NCI-H446 (cell line): ENCODE results near the gene ACSL1.
"Not testable (repeated sequence)": the region's sequence is repeated elsewhere in the genome, so short reads cannot be mapped to it uniquely, and the experiment has no call there.

ENCODE experiments used
- DNase-seq, 2 experiments: peaks; one replicate each; lab custom pipeline; 2025; lab: John Stamatoyannopoulos, UW

The ACSL1 gene

DNA sequence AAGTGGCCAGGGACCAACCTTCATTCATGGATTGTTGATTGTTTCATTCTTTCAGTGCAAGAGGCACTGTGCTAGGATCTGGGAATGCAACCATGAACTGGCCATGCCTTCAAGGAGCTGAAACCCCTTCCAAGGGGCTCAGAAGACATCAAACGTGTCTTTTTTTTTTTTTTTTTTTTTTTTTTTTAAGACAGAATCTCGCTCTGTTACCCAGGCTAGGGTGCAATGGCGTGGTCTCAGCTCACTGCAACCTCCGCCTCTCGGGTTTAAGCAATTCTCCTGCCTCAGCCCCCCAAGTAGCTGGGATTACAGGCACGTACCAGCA, 13.3 kb upstream of the ACSL1 start:
- not testable (repeated sequence) for DNase-seq

DNA sequence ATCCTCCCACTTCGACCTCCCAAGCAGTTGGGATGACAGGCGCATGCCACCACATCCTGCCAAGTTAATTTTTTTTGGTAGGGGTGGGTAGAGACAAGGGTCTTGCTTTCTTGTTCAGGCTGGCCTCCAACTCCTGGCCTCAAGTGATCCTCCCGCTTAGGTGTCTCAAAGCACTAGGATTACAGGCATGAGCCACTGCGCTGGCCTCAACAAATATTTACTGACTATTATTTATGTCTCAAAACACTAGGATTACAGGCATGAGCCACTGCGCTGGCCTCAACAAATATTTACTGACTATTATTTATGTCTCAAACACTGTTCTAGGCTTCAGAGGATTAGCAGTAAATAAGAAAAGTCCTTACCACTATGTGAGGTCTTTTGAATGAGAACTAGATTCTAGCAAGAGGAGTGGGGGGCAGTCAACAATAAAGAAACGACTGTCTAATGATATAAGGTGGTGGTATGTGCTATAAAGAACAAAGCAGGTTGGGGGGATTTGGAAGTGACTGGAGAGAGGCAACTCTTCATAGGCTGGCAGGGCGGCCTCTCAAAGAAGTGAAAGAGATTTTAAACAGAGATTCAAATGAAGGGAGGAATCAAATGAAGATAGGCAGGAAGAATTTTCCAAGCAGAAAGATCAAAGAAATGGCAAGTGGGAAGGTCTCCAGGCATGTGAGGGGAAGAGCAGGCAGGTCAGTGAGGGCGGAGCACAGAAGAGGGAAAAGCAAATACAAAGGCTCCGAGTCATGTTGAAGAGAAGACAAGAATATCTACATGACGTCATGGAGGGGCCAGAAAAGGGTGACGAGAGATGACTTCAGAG, 12.7 kb upstream of the ACSL1 start:
- DNase-seq = no peak

DNA sequence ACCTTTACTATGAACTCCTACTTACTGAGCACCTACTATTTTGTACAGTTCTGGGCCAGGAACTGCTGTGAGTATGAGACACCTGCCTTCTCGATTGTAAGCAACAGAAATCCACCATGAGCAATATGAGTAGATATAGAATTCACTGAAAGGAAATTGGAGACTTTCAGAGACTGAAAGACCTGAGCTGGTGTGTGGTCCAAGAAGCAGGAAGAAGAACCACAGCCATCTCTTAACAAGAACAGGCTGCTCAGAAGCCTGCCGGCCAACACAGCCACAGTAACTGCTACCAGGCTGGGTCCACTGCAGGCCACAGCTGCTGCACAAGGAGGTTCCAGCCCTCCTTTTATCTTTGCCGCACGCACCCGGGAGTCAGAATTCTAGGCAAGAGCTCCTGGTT, 10.8 kb upstream of the ACSL1 start:
- DNase-seq = no peak

DNA sequence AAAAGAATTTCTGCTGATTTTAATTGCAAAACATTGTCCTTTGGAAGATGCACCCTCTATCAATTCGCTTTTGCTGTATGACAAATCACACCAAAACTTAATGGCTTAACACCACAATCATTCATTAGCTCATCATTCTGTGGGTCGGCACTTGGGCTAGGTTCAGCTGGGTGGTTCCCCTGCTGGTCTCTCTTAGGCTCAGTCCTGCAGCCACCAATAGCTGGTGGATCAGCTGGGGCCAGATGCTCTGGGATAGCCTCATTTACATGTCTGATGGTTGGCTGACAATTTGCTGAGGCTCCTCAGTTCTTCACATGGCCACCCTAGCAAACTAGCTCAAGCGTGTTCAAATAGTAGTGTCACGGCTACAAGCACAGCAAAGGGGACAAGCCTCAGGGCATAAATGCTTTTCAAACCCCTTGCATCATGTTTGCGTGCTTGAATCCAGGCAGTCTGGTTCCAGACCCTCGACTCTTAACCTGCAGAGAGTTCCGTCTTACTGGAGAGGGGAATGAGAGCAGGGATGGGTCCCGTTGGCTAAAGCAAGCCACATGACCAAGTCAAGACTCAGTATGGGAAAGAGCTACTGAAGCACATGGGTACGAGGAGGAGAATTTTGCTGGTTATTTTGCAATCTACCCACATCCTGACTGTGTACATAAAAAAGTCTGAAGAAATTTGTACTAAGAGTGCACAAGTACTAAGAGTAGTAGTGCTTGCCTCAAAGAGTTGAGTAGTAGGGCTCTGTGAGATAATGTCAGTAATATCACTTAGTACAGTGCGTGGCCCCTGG, 7.5 kb upstream of the ACSL1 start:
- no peak for DNase-seq

DNA sequence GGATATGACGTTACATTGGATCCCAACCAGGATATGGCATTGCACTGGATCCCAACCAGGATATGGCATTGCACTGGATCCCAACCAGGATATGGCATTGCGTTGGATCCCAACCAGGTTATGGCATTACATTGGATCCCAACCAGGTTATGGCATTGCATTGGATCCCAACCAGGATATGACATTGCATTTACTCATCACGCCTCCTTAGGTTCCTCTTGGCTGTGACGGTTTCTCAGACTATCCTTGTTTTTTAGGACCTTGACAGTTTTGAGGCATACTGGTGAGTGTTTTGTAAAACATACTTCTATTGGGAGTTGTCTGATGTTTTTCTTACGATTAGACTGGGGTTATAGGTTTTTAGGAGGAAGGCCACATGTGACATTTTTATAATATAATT, 5.4 kb upstream of the ACSL1 start:
- no peak for DNase-seq

DNA sequence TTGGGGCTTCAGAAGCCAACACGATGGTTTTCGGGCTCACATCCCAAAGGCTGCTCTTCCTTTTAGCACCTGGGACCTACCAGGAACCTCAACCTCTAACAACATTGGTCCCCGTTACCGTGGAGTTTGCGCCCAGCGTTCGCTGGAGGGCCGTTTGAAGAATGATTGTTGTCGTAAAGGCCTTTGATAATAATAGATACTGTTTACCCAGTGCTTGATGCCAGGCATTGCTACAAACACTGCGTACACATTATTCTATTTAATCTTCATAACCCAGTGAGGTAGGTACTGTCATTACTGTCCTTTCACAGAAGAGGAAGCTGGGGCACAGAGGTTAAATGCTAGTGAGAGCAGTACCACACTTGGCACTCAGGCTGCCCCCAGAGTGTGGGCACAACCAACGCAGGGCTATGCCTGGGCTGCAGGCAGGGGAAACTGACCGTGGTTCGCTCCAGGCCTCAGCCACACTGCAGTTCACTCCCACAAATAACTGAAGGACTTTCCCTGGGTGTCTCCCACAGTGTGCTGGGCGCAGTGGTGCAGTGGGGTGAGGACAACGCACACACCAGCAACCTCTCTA, 1.0 kb upstream of the ACSL1 start:
- no peak for DNase-seq

DNA sequence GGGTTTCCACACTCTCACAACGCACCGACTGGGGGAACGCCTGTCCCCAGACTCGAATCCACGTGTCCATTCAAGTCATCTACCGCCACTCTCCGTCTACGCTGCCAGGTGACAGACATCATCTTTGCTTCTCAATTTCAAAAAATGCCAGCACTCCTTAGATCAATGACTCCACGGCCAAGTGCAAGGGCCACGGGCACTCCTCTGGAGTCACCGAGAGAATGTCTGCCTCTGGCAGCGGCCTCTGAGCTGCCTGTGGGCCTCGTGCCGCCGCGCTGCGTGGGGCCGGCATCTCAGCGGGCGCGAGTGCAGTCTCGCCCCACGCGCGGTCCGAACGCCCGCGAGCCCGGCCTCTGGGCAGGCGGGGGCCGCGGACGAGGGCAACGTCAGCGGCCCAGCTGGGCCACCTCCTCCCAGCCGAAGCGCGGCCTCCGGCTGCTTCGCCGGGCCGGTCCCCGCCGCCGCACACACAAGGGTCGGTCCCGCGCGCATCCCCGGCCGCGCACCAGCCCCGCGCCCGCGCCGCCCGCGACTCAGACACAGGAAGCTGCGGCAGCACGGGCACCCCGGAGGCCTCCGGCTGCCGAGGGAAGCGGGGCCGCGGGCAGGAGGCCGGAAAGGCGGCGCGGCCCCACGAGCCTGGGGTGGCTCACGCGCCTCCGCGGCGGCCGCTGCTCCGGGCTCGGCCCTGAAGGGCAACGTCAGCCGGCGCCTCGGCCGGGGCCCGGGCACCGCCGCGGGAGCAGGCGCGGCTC, 450 bp downstream of the ACSL1 start:
- no peak for DNase-seq

DNA sequence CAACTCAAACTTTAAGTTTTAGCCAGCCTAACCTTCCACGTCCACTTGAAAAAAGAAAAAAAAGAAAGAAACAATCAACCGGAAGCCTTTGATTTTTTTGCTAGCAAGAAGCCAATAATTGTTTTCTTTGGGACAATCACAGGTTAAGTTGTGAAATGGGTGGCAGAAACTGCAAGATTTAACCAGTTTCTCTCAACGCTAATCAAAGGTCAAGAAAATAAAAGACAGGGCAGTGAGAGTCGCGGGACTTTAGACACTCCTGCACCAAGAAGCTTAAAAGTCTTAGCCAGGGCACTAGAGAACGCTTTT, 1.0 kb downstream of the ACSL1 start:
- DNase-seq = no peak

DNA sequence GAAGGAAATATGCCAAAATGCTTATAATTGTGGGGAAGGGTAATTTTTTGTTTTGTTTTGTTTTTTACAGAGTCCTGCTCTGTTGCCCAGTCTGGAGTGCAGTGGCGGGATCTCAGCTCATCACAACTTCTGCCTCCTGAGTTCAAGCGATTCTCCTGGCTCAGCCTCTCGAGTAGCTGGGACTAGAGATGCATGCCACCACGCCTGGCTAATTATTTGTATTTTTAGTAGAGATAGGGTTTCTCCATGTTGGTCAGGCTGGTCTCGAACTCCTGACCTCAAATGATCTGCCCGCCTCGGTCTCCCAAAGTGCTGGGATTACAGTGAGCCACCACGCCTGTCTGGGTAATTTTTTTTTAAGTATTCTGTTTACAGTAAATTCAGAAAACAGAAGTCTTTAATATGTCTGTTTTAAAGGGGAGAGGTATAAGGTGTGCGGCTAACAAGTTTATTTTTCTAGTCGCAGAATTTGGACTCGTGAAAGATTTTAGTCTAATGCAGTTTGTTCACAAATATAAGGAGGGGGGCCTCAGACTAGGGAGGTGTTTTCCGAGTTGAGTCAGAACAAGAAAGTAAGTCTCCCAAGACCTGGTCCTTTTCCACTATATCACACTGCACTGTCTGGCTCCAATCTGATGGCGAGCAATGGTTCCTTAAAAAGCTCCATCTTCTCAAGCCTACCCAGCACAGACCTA, 1.5 kb downstream of the ACSL1 start:
- DNase-seq = no peak

DNA sequence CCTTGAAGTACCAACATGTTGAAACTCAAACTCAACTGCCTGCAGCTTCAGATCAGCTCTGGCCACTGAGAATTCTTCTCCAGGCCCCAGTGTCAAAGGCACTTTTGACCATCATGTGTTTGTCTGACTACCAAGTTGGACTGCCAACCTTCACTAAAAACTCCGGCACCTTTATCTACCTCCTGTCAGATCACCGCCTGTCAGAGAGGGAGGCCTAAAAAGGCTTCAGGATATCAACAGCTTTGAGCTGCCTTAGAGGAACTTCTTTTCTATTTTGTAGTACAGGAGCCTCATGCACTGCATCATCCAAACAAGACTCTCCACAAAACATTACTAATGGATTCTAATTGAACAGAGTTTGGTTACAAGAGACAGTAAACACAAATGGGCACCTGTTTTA, 2.8 kb downstream of the ACSL1 start:
- DNase-seq = no peak

DNA sequence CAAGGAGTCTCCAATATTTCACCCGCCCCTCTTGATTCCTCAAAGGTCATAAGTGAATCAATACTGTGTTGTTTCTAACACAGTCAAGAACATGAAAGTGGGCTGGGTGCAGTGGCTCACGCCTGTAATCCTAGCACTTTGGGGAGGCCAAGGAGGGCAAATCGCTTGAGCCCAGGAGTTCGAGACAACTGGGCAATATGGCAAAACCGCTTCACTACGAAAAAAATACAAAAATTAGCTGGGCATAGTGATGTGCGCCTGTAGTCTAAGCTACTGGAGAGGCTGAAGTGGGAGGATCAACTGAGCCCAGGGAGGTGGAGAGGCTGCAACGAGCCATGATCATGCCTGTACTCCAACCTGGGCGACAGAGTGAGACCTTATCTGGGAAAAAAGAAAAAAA, 3.4 kb downstream of the ACSL1 start:
- no peak for DNase-seq

DNA sequence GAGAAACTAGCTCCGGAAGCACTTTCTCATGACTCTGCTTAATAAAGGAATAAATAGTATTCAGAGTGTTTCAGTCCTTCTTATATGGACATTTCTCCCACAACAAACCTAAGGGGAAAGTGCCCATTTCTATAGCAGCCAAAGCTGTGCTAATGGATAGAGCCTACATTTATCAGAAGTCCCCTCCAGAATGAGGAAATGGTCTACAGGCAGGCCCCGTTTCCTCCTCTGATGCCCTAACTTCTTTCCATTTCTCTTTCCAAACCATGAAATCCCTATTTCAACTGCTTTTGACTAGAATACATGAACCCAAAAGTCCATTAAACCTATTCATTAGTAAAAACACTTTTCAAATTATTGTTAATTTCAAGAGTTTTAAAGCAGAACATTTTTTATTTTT, 4.5 kb downstream of the ACSL1 start:
- no peak for DNase-seq

DNA sequence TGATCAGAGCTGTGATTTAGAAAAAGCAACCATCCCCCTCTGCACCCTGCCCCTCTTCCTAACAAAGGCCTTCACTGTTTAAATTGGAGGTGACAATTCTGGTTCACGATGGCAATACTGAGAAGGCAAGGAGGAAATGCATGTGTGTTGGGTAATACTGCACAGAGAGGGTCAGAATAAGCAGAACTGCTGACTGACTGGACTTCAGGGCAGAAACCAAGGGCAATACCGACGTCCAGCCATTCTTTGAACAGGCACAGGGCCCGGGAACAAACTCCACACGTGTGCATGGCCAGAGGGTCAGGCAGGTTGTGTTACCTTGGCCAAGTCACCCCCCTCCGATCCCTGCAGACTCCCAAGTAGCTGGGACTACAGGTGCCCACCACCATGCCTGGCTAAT, 6.0 kb downstream of the ACSL1 start:
- DNase-seq = no peak

DNA sequence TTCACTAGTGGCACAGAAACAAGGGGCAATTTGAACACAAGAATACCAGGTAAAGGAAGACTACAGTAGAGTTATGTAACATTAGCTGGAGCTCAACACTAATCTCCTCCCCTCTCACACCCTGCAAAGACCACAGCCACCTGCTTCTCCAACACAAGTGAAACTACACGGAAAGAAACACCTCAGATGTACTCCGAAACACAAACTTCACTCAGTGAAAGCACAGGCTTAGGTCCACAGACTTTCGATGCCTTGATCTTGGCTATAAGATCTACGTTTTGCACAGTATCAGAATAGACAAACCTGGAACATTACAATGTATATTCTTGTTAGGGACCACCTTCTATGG, 7.6 kb downstream of the ACSL1 start:
- no peak for DNase-seq

DNA sequence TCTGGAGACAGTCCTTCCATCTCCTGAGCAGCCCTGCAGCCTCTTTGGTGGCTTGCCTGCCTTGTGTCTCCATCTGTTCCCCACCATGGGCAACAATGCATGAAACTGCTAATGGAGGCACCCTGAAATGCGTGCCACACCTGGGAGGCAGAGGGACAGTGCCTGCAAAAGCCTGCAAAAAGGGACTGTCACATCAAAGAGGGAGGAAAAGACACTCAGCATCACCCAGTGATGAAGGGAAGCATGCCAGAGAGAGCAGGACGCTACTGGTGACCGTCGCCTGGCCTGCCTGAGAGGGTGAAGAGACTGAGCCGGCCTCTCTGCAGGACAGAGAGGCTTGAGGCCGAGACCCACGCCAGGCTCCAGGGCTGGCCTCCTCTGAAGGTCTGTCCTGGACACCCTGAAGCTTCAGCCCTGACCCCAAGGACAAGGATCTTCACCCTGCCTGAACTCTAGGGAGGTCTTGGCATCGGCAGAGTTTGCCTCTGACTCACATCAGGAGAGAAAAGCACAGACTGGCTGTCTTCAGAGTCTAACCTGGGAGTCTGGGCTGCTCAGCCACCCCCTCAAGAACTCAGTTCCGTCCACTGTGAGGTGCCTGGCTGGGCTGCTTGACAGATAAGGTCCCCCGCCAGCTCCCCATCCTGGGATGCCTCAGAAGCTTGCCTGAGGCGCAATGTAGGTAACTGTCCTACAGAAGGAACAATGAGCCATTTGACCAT, 8.1 kb downstream of the ACSL1 start:
- DNase-seq = no peak

DNA sequence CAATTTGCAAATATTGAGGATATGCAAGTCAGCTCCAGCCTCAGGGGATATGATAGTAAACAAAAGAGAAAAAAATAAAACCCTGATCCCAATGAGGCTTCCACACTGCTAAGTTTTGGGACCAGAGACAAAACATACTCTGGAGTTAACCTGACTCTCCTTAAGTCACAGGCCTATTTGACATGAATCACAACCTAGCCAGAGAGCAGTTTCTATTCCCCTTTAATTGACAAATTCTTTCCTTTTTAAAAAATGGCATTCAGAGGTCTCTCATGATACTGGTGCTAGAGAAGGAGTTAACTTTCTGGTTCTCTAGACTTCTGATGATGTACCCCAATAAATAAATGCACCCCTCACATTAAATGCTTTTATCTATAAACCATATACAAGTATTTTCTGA, 8.8 kb downstream of the ACSL1 start:
- DNase-seq = no peak

DNA sequence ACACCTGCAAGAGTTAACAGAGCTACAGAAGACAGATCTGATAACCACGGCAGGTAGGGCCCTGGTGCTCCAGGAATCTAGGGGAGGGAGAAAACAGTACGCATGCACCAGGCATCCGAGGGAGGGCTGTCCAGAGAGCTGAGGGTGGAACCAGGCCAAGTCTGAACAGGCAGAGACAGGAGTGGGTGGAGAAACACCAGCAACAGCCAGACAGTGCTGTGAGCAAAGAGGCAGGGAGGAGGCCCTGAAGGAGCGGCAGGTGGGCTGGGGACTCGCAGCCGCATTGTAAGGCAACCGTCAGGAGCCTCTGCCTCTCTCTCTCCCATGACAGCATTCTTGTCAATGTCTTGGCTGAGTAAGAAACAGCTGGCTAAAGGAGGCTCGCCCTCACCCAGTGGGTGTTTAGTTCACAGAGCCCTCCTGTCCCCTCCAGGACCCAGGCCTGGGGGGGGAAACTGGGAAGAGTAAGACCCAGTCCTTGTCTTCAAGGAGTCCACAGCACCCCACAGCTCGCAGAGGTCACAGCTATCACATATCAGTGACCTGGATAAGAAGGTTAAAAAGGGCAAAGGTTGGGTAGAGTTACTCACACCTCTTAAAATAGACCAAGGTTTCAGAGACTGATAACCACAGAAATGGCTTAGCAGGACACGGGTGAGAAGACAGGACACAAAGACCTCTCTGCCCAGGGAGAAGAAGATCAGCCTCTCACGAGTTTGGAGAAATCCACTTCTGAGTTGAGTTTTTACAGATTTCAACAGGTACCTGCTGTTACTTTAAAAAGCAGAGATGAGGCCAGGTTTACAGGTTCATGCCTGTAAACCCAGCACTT, 10.5 kb downstream of the ACSL1 start:
- peak in 1 of 2 experiments; percentile 30 for DNase-seq

DNA sequence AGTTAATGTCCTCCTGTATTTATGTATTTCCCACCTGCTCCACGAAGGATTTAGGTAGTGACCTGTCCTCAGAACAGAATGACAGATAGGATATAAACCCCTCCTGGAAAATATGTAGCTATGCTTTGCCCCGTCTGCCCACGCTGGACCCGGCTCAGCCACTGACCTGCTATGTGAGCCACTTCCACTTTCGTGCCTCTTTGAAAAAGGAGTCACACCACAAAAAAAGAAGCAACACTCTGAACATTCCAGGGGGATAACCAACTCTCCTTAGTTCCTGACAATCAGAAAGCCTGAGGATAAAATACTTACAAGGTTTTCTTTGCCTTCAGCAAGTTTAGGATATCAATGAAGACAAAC, 11.1 kb downstream of the ACSL1 start:
- no peak for DNase-seq

DNA sequence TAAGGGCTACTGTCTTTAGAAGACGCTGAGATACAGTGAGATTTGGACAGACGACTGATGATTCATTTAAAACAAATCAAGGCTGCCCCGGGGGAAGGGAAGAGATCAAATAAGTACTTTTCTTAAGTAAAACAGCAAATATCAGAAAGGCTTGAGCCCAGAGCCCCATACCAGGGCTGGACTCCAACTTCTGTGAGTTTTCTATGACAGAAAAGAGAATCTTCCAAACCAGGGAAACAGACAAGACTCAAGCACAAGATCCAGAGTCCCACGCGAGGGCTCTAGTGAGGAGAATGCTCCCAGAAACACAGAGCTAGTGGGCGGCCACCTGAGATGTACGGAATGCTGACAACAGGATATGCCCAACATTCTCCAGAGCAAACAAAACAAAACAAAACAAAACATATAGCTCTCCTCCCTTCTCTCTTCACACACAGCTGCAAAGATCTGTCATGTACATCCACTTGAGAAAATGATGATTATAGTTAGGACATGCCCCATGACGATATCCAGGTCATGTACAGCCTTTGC, 13.1 kb downstream of the ACSL1 start:
- no peak for DNase-seq

DNA sequence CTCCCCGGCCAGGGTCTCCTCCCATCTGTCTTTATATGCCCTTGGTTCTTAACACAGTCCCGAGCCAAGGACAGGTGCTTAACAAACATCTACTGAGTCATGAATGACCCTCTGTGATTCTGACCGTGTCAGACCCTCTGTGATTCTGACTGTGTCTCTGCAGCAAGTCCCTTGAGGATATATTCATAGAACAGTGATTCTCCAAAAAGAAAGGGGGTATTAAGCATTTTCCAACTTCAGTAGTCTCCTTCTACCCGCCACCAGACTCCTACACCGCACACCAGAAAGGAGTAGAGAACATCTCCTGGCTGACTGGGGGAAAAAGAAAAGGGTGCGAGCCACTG, 13.6 kb downstream of the ACSL1 start:
- DNase-seq = no peak
